Rectal smooth muscle tissue (tissue), 1 donor: ENCODE results near the gene PKIB.
"Not testable (repeated sequence)": the region's sequence is repeated elsewhere in the genome, so short reads cannot be mapped to it uniquely, and the experiment has no call there.

Source experiments
- H3K27ac ChIP-seq: one replicate; pipeline ENCODE4 v1.7.0; 2013; ENCODE audit warnings: low read depth, low read length, inconsistent platforms
- H3K27me3 ChIP-seq: one replicate; pipeline ENCODE4 v1.7.0; 2013; ENCODE audit warnings: low read length; ENCODE audit not compliant: control insufficient read depth, insufficient read depth
- H3K36me3 ChIP-seq: one replicate; pipeline ENCODE4 v1.7.0; 2013; ENCODE audit warnings: low read length; ENCODE audit not compliant: control insufficient read depth, insufficient read depth
- H3K4me1 ChIP-seq: one replicate; pipeline ENCODE4 v1.7.0; 2013; ENCODE audit warnings: low read length; ENCODE audit not compliant: control insufficient read depth, insufficient read depth
- H3K4me3 ChIP-seq: one replicate; pipeline ENCODE4 v1.7.0; 2013; ENCODE audit warnings: low read length
- H3K9ac ChIP-seq: one replicate; pipeline ENCODE4 v1.7.0; 2013; ENCODE audit warnings: low read length

The PKIB gene

DNA sequence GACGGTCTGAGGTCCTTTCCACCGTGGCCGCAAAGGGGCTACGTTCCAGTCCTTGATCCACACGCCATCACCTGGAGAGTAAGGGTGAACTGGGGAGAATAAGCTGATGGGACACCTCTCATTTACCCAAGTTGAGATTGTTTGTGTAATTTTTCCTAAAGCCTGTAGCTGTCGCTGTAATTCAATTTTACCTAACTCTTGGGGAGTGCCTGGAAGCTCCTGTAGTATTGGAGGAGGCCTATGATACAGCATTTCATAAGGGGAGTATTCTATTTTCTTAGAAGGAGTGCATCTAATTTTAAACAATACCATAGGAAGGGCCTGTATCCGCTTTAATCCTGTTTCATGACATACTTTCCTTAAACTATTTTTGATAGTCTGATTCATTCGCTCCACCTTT is 134.0 kb downstream of the PKIB start:
- H3K4me1 ChIP-seq, H3K27ac ChIP-seq, H3K9ac ChIP-seq, H3K4me3 ChIP-seq, H3K27me3 ChIP-seq, H3K36me3 ChIP-seq: not testable (repeated sequence)

DNA sequence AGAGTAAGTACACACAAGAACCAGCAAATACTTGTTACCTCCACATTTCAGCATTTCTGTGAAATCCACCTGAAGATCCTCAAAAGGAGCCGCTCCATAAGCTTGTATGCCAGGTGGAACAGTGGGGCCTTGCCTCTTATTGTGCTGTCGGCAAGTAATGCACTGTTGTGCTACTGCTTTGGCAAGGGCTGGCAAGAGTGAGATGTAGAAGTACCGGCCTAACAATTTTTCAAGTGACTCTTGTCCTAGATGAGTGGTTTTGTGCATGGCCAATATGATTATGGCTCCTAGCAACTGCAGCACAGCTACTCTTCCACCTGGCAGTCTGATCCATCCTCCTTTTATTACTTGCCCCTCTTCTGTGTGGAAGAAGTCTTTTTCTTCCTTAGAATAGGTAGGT is 134.7 kb downstream of the PKIB start:
- not testable (repeated sequence) for H3K9ac ChIP-seq, H3K4me3 ChIP-seq, H3K27ac ChIP-seq, H3K4me1 ChIP-seq, H3K27me3 ChIP-seq, H3K36me3 ChIP-seq

DNA sequence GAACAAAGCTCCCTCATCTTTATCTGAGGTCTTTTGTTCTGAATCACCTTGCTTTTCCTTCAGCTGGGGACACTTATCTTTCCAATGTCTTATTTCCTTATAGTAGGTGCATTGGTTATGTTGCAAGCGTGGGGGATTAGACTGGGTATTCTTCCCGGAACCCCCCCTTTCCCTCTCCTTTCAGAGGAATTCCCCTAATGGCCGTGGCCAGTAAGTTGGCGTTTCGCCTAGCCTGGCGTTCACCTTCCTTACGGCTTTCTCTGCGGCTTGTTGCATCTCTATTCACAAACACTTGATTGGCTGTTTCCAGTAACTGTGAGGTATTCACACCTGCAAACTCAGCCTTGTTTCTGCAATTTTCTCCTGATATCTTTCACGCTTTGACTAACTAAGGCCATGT is 136.5 kb downstream of the PKIB start:
- Histone ChIP-seq H3K36me3 (no peaks in the 10 kb centered on the region), H3K27ac (no peak overlapping the region), H3K9ac (no peak overlapping the region), H3K4me3 (no peak overlapping the region), H3K4me1 (no peaks in the 10 kb centered on the region), H3K27me3 (no peaks in the 10 kb centered on the region)

DNA sequence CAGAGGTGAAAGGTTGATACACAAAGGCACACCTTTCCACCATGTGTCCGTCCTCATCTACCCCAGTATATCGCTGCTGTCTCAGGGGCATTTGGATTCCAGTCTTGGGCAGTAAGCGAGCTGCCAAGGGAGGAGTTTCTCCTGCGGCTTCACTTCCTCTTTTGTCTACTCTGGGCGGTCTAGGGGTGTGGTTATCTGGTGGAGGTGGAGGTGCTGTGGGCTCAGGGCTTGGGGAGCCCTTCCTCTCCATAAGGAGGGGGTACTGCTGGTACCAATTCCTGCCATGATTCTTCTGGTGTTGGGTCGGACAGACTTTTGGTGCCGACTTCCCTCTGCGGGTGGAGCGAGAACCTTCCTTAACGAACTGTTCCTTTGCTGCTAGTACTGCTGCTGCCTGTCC is 137.4 kb downstream of the PKIB start:
- Histone ChIP-seq H3K4me3 (no peak overlapping the region), H3K9ac (no peak overlapping the region)

DNA sequence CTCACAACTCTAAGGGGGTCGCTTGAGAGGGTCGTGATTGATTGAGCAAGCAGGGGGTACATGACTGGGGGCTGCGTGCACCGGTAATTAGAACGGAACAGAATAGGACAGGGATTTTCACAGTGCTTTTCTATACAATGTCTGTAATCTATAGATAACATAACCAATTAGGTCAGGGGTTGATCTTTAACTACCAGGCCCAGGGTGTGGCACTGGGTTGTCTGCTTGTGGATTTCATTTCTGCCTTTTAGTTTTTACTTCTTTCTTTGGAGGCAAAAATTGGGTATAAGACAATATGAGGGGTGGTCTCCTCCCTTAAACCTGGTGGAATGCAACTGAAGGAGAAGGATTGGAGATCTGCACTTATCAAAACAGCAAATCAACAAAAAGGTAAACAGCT is 138.7 kb downstream of the PKIB start:
- not testable (repeated sequence) for H3K36me3 ChIP-seq, H3K4me1 ChIP-seq, H3K9ac ChIP-seq, H3K27ac ChIP-seq, H3K4me3 ChIP-seq, H3K27me3 ChIP-seq

More for the DNA sequence above, 137.4 kb downstream of the PKIB start:
- Histone ChIP-seq H3K27me3 (no peaks in the 10 kb centered on the region), H3K36me3 (no peaks in the 10 kb centered on the region), H3K4me1 (no peaks in the 10 kb centered on the region), H3K27ac (no peak overlapping the region)

DNA sequence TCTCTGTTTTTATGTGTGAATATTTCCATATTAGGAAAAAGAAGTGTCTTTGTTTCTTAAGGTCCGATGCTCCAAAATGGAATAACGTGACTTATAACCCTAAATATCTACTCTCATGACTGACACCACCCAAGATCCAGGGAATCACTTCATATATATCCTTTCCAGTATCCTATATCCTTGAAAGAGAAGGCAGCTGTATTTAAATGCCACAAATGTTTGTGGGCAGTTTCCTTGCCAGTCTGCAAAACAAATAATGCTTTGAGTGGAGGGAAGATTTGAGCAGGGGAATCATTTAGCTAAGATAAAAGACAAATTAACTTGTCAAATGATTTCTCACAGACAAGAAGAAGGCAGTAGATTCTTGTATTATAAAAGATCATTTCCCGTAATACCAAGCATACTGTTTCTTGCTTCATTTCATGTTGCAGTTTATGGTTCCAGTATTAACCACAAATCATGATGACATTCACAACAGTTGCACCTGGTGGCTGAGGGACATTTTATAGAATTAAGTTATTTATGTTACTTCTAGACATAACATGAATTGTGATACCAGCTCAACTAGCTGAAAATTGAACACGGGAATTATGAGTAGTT is 139.3 kb downstream of the PKIB start:
- H3K4me3 ChIP-seq = no peak overlapping the region
- no peak overlapping the region for H3K27ac ChIP-seq

DNA sequence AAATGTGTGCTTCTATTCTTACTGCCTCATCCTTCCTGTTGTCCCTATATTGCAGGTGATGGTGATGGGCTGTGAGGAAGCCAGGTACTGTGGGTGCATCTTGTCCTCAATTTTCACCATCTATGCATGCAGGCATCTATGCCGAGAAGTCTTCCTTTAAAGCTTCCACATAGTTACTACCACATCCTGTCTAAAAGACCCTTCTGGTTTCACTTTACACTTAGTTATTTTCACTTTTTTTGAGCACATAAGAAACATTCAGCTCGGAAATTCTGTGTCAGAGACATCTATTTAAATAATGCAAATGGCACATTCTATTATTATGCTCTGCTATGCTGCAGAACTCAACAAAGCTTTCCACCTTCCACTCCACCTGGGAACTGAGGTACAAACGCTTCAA is 141.1 kb downstream of the PKIB start:
- Histone ChIP-seq H3K4me1 (no peaks in the 10 kb centered on the region), H3K27me3 (no peaks in the 10 kb centered on the region), H3K4me3 (no peak overlapping the region), H3K27ac (no peak overlapping the region), H3K36me3 (no peaks in the 10 kb centered on the region), H3K9ac (no peak overlapping the region)

More for the DNA sequence above, 139.3 kb downstream of the PKIB start:
- Histone ChIP-seq H3K27me3 (no peaks in the 10 kb centered on the region), H3K4me1 (no peaks in the 10 kb centered on the region), H3K9ac (no peak overlapping the region), H3K36me3 (no peaks in the 10 kb centered on the region)

DNA sequence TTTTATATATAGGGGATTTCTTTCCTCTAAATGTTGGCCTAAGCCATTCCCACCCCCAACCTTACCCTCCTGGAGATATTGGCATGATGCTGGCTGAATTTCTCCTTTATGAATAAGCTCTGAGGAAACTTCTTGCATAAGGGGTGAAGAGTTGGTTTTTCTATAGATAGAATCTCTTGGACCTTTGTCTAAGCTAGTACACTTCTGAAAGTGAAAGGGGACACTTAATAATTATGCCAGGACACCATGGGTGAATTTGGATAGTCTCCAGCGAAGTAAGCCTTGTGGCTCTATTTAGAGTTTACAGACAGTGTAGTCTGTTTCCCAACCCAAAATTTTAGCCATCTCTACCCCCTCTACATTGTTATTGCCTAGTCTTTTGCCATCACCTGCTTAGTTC is 142.3 kb downstream of the PKIB start:
- no peak overlapping the region for H3K4me3 ChIP-seq
- H3K4me1 ChIP-seq = no peaks in the 10 kb centered on the region

DNA sequence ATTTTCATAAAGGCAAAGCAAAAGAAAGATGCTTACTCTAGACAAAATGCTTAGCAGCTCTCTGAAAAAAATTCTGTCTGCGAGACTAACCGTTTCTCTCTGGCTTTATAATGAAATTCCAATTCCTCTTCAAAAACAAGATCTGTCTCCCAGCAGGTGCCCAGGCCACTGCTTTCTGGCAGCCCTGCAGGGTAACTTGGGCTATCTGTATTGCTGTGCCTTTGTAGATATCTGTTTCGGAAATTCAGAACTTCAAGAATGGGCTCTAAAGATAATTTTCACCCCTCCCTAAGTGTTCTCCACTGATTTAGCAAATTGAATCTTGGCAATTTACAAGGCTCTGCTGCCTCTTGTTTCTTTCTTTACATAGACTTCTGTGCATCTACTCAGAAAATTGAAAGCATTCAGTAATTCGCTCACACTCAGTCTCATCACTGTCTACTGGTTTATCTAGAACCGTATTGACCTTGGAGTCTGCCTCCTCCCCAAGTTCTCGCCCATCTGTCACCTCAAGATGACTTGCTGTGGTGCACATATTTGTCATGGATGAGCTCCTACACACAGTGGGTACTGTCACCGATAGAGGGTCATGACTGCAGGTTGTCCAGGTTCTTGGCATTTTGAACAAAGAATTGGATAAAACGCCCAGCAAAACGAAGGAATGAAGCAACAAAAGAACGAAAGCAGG is 142.9 kb downstream of the PKIB start:
- Histone ChIP-seq H3K9ac (no peak overlapping the region), H3K36me3 (no peaks in the 10 kb centered on the region), H3K4me1 (no peaks in the 10 kb centered on the region), H3K4me3 (no peak overlapping the region), H3K27ac (no peak overlapping the region), H3K27me3 (no peaks in the 10 kb centered on the region)

More for the DNA sequence above, 142.3 kb downstream of the PKIB start:
- H3K27ac ChIP-seq = no peak overlapping the region
- no peaks in the 10 kb centered on the region for H3K36me3 ChIP-seq
- no peak overlapping the region for H3K9ac ChIP-seq
- no peaks in the 10 kb centered on the region for H3K27me3 ChIP-seq

DNA sequence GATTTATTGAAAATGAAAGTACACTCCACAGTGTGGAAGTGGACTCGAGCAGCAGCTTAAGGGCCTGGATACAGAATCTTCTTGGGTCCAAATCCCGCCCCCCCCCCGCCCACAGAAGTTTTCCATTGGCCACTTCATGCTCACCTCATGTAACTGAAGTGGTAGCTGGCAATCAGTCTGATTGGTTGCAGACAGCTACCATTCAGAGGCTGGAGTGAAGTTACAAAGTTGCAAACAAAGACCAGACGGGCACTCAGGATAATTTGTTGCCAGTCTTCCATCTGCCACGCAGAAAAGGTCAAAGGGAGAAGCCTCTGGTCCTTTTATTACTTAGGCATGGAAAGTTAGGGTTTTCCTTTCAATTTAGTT is 143.5 kb downstream of the PKIB start:
- Histone ChIP-seq H3K4me3 (no peak overlapping the region), H3K27ac (no peak overlapping the region), H3K9ac (no peak overlapping the region), H3K36me3 (no peaks in the 10 kb centered on the region), H3K27me3 (no peaks in the 10 kb centered on the region), H3K4me1 (no peaks in the 10 kb centered on the region)

DNA sequence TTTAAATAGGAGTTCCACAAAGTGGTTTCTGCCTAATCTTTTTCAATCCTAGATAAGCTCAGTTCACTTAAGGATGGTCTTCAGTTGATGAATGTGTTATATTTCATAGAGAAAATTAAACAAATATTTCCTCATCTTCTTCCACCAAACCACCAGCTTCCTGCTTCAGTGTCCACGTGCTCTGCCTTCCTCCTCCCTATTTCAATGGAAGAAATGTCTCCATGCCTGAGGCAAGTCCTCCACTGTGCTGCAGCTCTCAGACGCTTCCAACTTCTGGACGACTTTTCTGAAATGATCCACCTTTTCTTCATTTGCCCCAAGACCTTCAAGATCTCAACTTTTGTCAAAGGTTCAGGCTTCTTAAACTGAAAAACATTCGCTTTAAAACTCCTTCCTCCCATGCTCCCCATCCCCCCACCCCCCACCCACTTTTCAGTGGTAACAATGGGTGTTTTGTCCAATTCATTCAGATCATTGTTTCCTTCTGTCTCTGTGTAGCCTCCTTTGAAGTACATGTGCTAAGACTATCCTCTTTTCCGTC is 144.1 kb downstream of the PKIB start:
- no peak overlapping the region for H3K4me3 ChIP-seq

DNA sequence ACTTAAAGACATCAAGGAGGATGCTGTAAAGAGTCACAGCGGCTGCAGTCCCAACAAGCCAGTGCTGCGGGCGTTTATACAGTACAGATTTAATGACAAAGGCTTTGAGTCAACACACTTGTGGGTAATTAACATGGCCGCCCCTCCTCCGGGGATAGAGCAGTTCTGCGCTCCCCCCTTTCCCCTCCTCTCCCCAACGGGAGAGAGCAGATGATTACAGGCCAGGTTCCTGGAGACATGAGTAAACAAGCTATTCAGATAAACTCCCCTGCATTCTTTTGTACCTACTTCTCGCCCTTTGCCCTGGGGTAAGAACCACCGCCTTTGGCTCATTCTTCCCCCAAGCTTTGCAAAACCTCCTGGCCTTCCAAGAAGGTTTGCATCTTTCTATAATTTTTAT is 145.7 kb downstream of the PKIB start:
- H3K9ac ChIP-seq = no peak overlapping the region
- H3K4me1 ChIP-seq = no peaks in the 10 kb centered on the region
- no peak overlapping the region for H3K27ac ChIP-seq
- H3K36me3 ChIP-seq = no peaks in the 10 kb centered on the region
- no peak overlapping the region for H3K4me3 ChIP-seq
- no peaks in the 10 kb centered on the region for H3K27me3 ChIP-seq

More for the DNA sequence above, 144.1 kb downstream of the PKIB start:
- Histone ChIP-seq H3K27ac (no peak overlapping the region), H3K4me1 (no peaks in the 10 kb centered on the region), H3K9ac (no peak overlapping the region), H3K36me3 (no peaks in the 10 kb centered on the region), H3K27me3 (no peaks in the 10 kb centered on the region)

DNA sequence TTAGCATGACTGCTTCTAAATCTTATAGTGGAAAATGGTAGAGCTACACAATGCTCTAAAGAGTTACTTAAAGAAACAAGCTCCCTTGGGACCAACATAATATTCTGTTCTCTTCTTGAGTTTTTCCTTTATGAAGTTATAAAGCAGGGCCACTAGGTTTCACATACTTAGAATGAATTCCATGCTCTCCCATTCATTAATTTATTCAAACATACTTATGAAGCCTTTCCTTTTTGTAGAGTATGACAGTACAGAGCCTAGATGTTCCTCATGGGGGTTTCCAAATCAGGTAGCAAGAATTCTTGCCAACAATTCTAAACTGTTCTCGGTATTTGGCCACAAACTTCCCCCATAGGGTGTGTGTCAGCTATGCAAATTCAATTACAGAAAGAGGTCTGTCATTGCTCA is 148.7 kb downstream of the PKIB start:
- Histone ChIP-seq H3K27me3 (no peaks in the 10 kb centered on the region), H3K4me1 (no peaks in the 10 kb centered on the region), H3K4me3 (no peak overlapping the region), H3K9ac (no peak overlapping the region), H3K36me3 (no peaks in the 10 kb centered on the region), H3K27ac (no peak overlapping the region)
